Embryonic facial prominence (tissue), 1 donor: ENCODE data around the gene EVC2.

Experiments used
- DNase-seq: peaks from one replicate; pipeline ENCODE4 v3.0.0-alpha.2; 2016; ENCODE audit errors: extremely low spot score

EVC2 gene

GRCh38 chr4:5676763-5677162 is 31.6 kb downstream of the EVC2 start:
- DNase-seq = no peak

DNA sequence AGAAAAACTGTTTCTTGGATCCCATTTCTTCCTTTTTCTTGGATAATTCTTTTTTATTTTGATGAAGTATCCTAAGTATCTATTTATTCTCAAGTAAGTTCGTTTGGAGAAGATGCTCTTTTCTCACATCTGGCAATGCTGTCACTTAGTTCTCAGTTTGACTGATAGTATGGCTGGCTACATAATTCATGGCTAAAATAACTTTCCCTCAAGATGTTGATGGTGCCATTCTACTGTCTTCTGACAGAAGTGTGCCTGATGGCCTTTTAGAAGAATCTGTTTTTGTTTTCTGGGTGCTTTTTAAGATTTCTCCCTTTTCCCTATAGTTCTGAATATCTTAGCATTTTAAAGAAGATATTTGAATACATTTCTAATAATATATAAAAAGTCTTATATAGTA is 41.6 kb downstream of the EVC2 start:
- no peak for DNase-seq

GRCh38 chr4:5664778-5665177 is 43.6 kb downstream of the EVC2 start:
- no peak for DNase-seq

DNA sequence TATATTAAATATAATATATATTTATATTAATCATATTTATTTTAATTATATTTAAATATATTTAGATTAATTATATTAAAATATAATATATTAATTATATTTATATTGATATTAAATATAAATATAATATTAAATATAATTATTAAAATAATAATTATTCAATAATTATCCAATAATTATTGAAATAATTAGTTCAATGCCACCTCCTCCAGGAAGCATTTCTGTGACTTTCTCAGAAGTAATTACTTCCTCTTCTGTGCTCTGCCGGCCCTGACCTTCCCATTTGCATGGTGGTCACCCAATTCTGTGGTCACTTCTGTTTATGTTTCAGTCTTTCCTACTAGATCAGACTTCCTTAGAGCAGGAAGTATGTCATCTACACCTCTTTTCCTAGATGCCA is 45.8 kb downstream of the EVC2 start:
- no peak for DNase-seq

- no peak for DNase-seq
Measured at GRCh38 chr4:5661237-5661636, 47.1 kb downstream of the EVC2 start.

DNA sequence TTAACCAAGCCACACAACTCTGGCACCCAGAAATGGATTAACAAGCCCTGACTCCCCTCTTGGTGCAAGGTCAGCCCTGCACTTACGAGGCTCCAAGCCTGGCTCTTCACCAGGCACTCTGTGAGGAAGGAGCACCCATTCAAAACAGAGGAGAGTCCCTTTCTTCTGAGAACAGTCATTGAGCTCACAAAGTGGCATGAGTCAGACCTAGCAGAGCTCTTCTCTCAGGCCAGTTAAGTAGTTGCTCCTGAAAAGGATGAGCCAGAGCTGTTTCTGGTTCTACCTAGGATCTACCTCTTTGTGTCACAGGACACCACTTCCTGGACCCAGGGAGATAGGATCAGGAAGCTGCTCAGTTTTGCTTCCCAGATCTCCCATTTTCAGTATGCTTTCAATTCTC is 48.2 kb downstream of the EVC2 start:
- DNase-seq = no peak

DNA sequence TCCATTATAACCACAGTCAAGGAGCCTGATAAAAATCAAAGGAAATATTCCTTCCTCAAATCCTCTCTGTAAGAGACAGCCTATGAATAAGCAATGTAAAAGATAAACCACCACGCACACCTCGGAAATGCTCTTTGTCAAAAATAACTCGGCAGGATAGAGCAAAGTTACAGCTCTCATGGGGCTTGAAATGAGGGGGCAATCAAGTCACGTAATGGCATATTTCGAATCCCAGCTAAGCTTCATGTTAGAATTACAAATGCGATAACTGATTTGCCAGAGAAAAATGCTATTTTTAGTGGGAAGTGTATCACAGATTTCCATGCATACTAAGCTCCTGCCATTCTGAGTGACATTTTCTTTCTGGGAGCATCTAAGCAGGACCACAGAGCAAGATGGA is 49.4 kb downstream of the EVC2 start:
- no peak for DNase-seq

DNA sequence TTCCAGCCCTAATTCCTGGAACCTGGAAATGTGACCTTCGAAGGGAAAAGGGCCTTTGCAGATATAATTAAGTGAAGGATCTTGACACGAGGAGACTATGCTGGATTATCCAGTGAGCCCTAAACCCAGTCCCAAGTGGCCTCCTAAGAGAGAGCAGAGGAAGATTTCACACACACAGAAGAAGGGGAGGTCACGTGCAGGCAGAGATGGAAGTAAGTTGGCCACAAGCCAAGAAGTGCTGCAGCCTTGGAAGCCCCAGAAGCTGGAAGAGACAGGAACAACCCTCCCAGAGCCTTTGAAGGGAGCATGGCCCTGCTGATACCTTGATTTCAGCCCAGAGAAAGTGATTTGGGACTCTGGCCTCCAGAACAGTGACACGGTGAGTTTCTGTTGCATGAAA is 51.9 kb downstream of the EVC2 start:
- no peak for DNase-seq

DNA sequence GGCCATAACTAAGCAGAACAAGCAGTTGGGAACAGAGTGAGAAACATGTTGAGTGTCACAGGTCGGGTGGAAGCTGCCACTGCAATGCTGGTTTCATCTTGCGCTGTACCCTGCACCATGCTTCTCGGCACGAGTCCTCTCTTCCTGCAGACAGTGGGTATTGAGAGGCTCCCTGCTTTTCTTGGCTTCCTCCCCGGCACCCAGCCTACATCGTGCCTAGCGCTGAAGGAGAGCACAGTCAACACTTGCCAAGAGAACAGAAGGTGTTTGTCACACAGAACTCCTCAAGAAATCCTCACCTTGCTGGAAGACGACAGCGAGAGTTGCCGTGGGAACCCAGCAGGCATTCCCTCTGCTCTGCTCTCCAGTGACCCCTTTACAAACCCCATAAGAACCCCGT is 53.6 kb downstream of the EVC2 start:
- DNase-seq = no peak

DNA sequence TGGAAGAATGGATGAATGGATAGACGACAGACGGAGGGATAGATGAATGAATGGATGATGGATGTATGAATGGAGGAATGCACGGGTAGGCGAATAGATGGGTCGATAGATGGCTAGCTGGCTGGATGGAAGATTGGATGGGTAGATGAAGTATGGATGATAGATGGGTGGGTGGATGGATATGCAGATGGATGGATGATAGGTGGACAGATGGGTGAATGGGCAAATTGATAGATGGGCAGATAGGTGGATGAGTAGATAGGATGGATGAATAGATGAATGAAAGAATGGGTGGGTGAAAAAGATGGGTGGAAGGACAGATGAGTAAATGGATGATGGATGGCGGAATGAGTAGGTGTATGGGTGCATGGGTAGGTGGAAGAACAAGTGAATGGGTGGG is 57.3 kb downstream of the EVC2 start:
- DNase-seq = no peak

DNA sequence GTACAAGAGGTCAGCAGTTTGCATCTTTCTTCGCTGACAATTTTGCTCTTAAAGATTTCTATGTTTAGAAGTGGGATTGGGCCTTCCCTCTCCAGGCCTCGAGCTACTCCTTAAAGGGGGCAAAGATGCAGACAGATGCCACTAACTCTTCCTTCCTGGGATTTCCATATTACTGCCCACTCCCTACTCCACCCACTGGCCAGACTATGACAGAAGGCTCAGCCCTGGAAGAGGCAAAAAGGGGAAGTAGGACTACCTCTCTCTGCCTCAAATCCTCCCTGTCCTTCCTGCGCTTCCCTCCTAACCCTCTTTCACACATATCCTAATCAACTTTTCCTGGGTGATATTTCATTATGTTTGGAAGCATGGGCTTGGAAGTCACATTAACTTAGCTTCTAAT is 58.3 kb downstream of the EVC2 start:
- no peak for DNase-seq

DNA sequence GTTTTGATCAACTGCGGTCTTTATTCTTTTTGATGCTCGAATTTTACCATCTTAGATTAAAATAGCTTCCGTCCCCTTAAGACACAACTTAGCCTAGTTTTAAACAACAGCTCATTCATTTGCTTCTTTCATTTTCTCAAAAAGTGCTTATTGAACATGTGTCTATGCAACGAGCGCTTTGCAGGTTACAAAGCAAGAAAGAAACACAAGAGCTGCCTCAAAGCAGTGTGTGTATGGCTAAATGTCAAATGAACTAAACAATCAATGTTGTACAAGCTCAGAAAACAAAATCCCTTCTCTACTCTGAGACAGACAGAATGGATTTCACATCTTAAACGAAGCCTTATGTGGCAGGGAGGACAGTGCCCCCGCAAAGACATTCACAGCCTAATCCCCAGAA is 61.0 kb downstream of the EVC2 start:
- DNase-seq = no peak

GRCh38 chr4:5640096-5640495 is 68.3 kb downstream of the EVC2 start:
- DNase-seq = no peak

DNA sequence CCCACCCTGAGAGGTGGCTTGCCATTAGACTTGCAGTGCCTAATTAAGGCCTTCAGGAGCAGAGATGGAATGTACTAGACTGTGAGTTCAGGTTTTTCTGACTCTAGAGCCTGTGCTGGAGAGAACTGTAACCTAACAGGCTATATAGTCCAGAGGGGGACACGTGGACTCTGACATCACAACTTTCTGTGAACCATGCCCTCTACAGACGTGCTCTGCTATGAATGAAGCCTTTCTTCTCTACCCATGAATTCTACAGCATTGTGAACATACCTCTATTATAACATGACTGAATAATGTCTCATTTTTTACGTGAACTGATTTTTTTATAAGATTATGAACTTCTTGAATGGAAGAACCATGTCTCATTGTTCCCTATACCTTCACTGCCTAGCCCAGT is 68.8 kb downstream of the EVC2 start:
- DNase-seq = no peak

DNA sequence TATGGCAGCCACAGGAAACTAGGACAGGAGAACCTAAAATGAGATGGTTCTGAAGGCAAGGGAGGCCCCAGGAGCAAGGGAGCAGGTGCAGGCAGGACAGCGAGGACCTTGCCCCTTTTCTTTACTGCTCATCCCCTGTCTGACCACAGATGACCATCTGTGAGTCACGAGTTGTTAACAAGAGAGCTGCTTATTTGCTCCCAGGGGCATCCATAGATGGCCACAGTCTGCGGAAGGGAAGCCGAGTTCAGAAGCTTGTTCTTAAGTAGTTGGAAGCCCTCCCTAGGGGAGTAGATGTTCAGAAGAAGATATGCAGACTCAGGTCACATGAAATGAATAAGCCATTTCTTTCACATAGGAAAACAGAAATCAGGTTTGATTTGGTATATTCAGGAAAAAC is 69.4 kb downstream of the EVC2 start:
- DNase-seq = no peak

- DNase-seq = no peak
Measured at GRCh38 chr4:5638316-5638715, 70.0 kb downstream of the EVC2 start.

DNA sequence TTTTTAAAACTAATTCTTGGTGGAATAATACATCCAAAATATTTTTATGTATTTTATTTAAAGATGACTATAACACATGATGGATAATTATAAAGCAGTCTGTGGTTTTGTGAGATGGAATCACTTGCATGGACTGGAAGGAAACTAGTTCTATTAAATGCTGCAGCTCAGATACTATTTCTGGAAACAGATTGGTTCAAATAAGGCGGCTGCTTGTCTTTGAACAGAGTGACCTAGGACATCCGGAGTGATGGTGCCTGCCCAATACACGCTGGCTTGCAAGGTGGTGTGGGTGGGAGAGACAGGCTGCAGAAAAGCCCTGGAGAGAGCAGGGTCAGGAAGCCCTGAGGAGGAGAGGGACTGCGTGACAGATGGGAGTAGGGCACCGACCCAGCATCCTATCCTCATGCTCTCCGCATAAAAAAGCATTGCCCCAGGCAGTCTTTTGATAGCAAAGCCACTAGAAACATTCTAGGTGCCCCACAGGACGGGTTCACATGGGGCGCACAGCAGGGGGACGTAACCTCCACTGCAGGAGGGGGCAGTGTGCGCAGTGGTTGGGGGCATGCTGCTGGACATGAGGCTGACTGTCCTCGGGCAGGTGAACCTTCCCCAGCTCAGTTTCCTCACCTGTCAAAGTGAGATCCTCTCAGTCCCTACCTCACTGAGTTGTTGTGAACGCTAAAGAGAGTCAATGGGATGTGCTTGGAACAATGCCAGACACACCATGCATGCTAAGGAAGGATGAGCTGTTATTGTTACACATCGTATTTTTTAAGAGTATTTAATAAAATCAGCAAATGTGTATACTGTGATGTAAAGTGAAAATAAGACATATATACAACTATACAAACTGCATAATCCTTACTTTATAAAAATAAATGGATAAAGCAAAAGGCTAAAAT is 71.3 kb downstream of the EVC2 start:
- DNase-seq = no peak

DNA sequence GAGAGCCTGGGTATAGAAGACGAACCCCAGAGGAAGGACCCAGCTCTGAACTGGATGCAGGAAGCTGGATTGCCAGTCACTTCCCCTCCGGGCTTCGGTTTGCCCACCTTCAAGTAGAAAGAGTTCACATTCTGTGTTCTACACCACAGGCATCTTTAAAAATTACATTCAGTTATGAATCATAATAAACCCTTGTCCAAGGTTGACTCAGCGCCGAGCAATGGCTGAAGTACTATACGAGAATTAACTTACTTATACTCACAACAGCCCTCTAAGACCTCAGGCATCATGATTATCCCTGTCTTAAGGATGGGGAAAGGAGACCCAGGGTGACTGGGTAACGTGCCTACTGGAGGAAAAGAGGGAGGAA is 72.5 kb downstream of the EVC2 start:
- no peak for DNase-seq

DNA sequence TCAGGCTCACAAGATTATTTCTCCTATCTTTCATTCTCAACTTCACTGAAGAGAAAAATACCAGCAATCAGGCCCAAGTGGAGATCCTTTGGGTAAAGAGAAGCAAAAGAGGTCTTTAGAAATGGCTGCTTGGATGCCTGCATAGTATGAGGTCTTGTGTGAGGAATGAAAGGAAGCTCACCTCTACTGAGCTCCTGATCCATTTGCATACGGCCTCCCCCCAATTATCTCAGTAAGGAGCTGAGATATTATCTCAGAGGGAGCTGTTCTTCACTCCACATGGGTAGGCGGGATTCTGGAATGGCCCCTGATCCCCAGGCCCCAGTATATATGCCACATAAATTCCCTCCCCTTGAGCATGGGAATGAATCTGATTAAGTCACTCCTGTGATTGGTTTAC is 75.8 kb downstream of the EVC2 start:
- DNase-seq = no peak

GRCh38 chr4:5632066-5632440 is 76.3 kb downstream of the EVC2 start:
- DNase-seq = no peak

DNA sequence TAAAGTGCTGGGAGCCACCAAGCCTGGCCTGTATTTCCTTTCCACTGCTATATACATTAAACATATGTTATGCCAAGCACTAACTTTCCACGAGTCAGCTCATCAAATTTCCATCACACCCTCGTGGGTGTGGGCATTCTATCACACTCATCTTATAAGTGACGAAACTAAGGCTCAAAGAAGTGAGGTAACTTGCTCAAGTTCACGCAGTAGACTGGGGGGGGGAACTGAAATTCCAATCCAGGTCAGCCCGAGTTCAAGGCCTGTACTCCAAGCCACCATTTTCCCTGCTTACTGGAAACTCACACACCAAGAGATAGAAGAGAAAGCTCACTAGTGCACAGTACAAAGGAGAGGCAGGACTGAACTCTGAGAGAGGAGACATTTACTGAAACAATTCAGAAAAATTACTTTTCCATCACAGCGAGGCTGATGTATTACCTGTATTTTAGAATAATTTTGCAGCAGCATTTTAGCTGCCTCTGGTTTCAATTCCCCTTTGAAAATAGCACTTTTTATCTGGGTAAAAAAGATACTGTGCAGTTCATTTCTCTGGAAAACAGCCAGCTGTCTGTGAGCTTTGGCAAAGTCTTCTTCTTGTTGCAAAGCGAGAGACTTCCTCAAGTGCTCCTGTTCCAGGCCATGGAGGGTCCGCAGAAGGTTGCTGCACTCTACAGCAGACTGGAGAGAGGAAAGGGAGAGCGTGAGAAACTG is 76.8 kb downstream of the EVC2 start:
- no peak for DNase-seq

DNA sequence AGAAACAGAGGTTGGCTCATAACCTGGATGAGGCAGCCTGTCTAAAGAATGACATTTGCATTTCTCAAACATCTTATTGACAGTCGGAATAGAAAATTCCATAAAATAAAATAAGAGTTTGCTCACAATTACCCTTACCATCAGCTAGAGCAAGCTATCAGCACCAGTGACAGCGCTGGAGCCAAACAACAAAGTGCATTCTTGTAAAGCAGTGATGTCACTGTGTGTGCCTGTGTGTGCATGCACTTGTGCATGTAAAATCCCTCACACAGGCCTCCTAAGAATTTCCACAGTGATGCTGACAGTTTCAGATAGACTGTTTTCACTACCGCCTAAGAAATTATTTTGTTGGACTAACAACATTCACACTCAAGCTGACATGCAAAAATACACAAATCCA is 77.6 kb downstream of the EVC2 start:
- DNase-seq = no peak

- no peak for DNase-seq
Measured at GRCh38 chr4:5629542-5629941, 78.8 kb downstream of the EVC2 start.

- no peak for DNase-seq
Measured at GRCh38 chr4:5626913-5627312, 81.4 kb downstream of the EVC2 start.
